Germinal center (tissue), 1 donor: ENCODE measurements around the gene CTNNA3.

Source experiments
- DNase-seq: peaks from one replicate; pipeline ENCODE4 v3.0.0; 2012; ENCODE audit warnings: mixed read lengths, low spot score

Gene CTNNA3

GRCh38 chr10:67011981-67012380 is 684.0 kb downstream of the CTNNA3 start:
- no peak for DNase-seq

- DNase-seq: no peak
Observed at GRCh38 chr10:67011480-67011879, 684.5 kb downstream of the CTNNA3 start.

DNA sequence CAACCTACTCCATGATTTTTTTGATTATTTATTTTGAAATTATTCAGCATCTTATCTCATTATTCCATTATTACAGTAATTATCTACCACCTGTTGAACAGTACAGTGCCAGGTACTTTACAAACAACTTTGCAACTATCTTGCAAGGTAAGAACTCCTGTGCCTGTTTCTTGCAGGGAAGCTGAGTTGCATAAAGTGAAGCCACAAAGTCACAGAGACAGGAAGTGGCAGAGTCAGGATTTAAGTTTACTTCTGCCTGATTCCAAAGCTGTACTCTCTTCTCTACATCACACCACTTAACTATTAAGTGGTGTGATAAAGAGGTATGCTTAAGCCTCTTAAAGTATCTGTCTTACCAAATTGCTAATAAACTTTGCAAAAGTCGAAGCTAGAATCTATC is 690.0 kb downstream of the CTNNA3 start:
- DNase-seq: no peak

DNA sequence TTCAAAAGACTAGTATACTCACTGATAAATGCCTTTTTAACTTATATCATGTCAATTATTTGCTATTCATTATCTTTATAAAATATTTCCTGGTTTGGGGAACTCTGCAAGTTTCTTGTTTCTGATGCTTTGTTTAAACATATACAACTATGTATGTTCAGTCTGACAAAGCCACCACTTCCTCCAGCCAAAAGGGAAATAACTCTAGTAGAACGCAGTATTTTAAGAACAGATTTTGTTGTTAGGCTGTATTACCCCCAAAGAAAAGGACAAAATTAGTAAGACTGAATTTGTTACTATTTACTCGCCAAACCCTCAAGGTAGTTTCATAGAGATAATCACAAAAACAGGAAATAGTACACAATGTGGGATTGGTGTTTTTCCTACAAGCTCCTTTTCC is 691.3 kb downstream of the CTNNA3 start:
- no peak for DNase-seq

- DNase-seq: no peak
Observed at GRCh38 chr10:66999762-67000545, 696.0 kb downstream of the CTNNA3 start.

GRCh38 chr10:66996996-66997395 is 699.0 kb downstream of the CTNNA3 start:
- no peak for DNase-seq

DNA sequence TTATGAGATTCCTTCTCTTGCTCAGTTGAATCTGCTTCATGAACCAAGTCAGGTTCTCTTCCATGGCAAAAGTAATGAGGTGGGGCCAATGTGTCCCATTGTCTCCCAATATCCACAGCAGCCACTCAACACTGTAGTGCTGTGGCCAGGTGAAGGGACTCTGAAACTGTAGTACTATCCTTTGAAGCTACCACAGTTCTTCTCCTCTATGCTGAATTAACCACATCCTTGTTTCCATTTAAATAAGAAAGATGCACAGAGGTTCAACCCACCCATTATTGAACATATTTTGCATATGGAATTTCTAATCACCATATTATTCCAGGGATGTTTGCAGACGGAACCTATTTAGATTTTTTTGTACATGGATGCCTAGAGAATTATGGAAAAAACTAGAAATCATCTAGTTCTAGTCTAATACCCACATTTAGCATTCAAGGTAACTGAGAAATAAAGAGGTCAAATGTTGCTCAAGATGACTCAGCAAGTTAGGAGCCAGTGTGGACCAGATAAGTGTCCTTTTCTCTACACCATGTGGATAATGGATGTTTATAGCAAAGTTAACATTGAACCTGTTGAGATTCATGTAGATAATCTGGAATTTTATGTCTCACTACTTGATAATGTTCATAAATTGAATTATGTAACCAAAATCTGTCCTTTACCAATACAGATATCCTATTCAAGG is 705.7 kb downstream of the CTNNA3 start:
- no peak for DNase-seq

DNA sequence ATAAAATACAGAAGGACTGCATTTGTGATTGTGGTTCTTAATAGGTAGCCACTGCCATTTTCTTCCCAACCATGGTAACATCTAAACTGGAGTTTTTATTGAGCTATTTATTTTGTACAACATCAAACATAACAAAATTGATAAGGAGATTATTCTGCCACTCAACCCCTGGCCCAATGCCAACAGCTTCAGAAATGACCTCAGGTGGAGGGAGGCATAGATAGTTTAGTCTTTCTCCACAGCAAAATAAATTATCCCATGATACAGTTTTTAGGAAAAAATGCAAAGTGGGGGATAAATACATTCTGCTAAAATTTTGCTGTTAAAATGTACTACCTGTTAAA is 712.5 kb downstream of the CTNNA3 start:
- no peak for DNase-seq

DNA sequence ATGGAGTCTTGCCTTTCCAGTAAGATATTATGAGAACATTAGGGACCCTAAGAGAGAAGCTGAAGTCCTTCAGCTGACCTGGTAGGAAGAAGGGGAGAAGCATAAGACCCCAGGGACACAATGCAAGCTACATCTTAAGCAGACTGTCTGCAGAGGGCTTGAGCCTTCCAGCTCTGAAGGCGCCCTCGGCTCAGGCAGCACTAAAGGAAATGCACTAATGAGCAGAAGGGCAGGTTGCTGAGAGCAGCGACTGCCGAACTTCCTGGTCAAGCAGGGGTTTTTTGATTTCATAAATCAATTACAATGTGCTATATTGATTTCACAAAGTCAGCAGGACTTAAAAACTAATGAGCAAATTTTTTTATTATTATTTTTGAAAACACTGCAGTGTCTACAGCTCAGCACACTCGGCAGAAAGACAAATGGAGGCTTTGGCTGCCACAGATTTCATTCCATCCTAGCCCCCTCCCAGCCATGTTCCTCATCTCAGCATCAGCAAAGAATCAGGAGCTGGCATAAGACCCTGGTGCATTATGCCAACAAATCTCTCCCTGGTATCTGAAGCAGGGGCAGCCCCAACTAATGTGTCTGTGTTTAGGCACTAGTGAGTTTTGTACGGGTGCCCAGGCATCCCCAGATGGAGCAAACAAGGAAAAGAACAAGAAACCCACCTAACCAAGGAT is 713.1 kb downstream of the CTNNA3 start:
- no peak for DNase-seq

GRCh38 chr10:66982053-66982420 is 714.0 kb downstream of the CTNNA3 start:
- no peak for DNase-seq

GRCh38 chr10:66981361-66982052 is 714.5 kb downstream of the CTNNA3 start:
- DNase-seq: no peak

DNA sequence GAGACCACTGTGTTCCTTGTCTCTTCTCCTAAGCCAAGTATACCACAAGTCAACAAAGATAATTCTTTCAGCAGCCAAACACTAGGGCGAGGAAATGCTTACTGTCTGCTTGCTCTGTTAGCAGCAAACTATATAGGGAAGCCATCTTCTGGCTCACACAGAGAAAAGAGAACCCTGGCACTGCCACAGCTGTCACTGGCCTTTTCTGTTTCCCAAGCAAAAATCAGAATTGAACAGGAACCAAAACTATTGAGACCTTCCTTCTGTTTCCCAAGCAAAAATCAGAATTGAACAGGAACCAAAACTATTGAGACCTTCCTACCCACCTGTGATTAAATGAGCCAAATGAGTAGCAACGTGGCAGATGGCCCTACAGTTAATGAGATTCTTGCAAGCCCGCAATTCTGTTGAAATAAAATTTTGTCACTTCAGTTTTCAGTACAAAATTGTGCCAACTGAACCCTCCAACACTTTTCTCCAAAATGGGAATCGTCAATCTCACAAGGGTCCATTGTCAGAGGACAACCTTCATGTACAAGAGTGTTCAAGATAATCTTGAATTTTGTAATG is 715.7 kb downstream of the CTNNA3 start:
- DNase-seq: no peak

DNA sequence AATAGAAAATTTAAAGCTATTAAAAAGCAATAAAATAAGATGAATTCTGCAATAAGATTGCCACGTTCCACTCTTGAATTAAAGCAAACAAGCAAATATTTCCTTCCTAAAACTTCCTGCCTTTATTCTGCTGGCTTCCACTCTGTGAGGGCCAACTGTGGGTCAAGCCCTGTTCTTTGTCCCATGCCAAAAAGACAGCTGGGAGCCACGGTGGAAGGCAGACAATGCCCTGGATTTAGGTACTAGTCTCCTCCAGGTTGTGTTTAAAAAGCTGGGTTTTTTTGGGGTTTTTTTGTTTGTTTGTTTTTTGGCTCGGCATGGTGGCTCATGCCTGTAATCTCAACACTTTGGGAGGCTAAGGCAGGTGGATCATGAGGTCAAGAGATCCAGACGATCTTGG is 731.0 kb downstream of the CTNNA3 start:
- DNase-seq: no peak

DNA sequence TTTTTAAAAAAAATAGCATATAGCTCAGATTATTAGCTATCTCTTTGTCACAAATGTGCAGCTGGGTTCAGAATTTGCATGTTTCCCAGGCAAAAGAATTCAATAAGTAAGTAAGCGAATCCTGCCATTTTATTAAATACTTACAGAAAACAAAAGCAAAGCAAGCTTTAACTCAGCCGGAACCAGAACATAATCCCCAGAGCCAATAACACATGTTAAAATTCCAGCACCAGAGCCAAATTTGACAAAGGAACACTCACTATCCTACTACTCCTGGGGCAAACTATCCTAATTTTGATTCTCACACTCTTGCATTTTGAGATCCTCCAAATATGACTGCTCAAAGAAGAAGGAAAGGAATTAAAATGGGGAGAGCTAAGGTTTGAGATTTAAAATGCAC is 737.5 kb downstream of the CTNNA3 start:
- no peak for DNase-seq

- no peak for DNase-seq
Observed at GRCh38 chr10:66951896-66952295, 744.1 kb downstream of the CTNNA3 start.

GRCh38 chr10:66943590-66943989 is 752.4 kb downstream of the CTNNA3 start:
- DNase-seq: no peak

- no peak for DNase-seq
Observed at GRCh38 chr10:66942407-66942806, 753.6 kb downstream of the CTNNA3 start.

- no peak for DNase-seq
Observed at GRCh38 chr10:66941491-66941890, 754.5 kb downstream of the CTNNA3 start.

DNA sequence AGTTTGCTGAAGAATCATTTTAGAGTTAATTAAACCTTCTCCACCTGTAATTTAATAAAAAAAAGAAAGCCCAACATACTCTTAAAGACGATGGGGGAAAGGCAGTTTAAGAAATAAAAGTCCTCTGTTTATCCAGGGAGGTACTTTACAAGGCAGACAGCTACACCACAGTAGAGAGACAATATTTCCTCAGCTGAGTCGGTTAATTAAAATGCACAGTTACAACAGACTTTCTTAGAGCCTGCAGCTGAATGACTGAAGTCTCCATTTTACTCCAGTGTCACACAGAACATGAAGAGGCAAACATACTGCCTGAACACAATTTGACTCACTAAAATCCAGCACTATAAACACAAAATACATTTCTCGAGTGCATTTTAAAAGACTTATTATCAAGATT is 755.0 kb downstream of the CTNNA3 start:
- DNase-seq: no peak

DNA sequence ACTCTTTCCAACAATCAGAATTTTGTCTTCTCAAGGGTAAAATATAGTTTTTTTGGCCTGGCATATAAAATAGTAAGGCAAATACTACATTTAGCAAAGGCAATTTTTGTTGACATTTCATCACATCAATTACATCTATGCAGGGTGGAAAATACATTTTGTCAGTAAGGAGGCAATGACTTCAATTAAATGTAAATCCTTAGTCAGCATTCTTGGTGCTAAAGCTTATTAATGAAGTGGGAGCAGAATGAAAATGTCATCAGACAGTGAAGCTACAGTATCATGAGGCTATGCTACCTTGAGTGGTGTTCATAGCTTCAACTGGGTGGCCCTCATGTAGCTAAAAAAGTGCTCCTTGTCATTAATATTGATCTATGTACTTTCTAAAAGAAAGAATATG is 761.3 kb downstream of the CTNNA3 start:
- no peak for DNase-seq

- DNase-seq: no peak
Observed at GRCh38 chr10:66931949-66932343, 764.0 kb downstream of the CTNNA3 start.

DNA sequence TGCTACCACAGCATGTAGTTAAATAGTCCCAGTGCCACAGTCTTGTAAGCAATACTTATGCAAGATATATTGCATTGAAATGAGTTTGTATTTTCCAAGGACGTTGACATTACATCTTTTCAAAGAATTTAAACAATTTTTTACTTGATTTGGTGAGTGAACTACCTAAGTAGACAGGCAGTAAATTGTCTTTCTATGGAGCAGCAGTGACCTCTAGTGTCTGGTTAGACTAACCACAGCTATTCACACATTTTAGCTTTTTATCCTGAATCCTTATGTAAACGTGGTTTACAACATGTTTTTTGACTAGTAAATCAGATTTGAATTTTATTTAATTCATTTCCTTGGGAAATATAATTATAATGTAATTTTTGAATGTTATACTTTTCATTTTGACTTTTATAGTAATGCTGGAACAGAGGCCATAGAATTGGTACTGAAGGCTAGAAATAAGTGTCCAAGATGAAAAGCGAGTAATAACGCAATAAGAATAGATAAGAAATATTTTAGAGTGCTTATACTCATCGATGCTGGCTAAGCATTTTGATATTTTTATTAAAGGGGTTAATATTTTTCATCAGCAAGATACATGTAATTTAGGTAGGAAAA is 764.6 kb downstream of the CTNNA3 start:
- no peak for DNase-seq
